HG03045 (cell line): Measurements from ENCODE around the gene SHISA3.

Experiments
- ATAC-seq: cut with Tn5 transposase; IDR thresholded peaks from one replicate; pipeline ENCODE4 v1.9.1; 2021; ENCODE audit warnings: mild to moderate bottlenecking, moderate library complexity; ENCODE audit not compliant: unreplicated experiment

Gene SHISA3

GRCh38 chr4:42391355-42391664, 6.0 kb upstream of the SHISA3 start:
- no peak for ATAC-seq

DNA sequence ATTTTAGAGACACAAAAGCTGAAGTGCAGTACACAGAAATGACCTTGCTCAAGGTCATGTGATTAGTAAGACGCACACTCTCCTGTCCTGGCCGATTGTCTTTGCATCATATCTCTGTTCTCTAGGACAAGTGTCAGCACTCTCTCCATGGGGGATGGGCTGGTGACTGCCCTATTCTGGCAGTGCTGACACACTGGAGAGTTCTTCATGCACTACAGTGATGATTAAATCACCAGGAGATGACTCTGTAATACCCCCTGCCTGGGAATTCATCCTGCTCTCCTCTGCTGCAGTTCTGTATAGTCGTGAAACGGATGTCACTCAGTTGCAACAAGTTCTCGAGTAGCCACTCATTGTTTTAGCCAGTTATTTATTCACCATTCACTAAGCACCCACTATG, 5.3 kb upstream of the SHISA3 start:
- no peak for ATAC-seq

GRCh38 chr4:42392436-42392835, 4.9 kb upstream of the SHISA3 start:
- ATAC-seq, result no peak

GRCh38 chr4:42395595-42395994, 1.7 kb upstream of the SHISA3 start:
- ATAC-seq, result no peak

DNA sequence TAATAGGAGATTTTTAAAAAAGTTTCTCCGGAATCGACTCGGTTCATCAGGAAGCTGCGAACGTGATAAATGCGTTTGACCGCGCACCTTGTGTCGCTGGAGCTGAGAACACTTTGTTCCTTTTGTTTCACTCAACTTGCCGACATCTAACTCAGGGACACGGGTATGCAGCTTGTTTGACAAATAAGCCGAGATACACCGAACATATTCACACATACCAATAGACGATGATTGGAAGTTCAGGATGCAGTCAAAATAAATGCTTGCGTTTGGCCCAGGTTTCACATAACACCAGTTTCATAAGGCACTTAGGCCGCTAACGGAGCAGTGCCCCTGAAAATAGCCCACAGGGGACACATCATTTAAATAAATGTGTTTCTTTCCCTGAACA, 932 bp upstream of the SHISA3 start:
- no peak for ATAC-seq

- ATAC-seq, result peak; percentile 35
Measured at GRCh38 chr4:42397635-42398170, 415 bp downstream of the SHISA3 start.

DNA sequence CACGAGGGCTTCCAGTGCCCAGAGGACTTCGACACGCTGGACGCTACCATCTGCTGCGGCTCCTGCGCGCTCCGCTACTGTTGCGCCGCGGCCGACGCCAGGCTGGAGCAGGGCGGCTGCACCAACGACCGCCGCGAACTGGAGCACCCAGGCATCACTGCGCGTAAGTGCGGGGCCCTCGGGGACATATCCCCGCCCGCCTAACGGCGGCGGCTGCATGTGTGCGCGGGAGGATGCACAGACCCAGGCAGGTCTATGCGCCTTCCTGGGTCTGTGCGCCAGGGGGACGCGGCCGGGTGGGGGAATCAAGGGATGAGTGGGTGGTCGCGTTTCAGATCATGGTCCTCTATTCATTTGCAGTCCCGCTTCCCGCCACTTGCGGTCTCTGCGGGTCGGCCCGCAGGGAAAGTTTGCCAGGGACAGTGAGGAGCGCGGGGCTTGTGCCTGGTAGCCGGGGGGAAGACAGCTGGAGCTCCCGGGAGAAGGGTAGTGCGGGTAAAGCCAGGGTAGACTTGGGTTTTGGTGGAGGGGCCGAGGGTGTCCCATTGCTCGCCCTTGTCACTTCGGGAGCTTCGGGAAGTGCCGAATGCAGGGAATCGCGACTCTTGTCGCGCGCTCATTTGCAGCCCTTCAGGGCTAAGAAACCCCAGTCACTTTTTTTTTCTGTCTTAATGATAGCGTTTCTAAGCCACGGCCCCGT, 1.0 kb downstream of the SHISA3 start:
- ATAC-seq, result peak; percentile 24

DNA sequence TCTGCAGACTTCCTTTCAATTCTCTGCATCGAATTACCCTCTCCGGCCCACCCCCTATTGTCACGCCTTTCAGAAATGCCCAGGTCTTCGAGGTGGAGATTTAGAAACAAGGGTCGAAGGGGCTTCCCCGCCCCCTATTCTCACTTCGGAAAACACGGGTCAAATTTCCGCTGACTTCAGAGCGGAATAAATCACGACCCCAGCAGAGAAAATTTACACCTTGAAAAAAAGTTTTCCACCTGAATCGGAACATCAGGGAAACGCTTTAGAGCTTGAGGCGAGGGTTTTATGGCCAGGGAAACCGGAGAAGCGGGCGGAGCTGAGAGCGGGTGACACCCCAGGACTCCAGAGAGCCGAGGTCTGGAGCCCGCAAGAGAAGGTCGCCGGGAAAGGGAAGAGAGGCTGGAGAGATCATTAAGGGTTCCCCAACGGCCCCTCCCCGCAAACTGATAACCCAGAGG, 1.6 kb downstream of the SHISA3 start:
- no peak for ATAC-seq

DNA sequence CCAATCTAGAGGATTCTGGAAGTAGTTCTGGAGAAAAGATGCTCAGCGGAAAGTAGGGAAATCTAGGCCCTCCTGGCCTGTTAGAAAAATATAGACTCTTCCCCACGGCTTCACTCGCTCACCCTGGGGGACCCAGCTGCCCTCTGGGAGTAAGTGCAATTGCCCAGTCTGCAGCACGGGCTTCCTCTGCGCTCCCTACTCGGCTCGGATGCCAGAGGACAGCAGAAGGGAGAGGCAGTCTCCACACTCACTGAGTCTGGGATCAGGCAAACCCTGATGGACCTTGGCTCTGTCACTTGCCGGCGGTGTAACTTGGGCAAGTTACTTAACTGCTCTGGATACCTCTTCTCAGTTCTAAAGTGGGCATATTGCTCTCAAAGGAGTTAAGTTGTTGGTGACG, 2.1 kb downstream of the SHISA3 start:
- no peak for ATAC-seq

DNA sequence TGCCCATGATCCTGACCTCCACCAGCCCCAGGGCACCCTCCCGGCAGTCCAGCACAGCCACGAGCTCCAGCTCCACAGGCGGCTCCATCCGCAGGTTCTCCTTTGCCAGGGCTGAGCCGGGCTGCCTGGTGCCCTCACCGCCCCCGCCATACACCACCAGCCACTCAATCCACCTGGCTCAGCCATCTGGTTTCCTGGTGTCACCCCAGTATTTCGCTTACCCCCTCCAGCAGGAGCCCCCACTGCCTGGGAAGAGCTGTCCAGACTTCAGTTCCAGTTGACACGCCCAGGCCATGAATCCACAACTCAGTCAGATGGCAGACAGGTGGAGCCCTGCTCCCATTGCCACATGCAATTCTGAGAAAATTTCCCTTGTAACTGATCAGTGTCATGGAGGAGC, 3.9 kb downstream of the SHISA3 start:
- no peak for ATAC-seq

- ATAC-seq, result no peak
Measured at GRCh38 chr4:42404001-42404400, 6.7 kb downstream of the SHISA3 start.

- ATAC-seq, result no peak
Measured at GRCh38 chr4:42410446-42410845, 13.2 kb downstream of the SHISA3 start.

- no peak for ATAC-seq
Measured at GRCh38 chr4:42411803-42412202, 14.5 kb downstream of the SHISA3 start.

DNA sequence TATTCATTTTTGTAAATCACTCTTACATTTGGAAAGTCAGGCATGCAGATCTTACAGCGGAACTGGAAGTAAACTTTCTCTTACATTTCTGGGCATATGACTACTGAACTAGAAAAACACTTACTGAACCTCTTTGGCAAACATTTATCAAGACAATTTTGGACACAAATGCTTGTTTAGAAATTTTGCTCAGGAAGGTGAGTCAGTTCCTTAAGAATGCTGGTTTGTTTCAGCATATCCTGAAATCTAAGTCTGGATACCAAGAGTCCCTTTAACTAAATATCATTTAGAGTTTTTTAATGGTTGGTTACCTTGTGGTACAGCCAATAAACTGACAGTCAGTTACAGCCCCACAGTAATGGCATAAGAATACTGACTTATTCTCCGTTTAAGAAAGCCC, 15.0 kb downstream of the SHISA3 start:
- no peak for ATAC-seq

- no peak for ATAC-seq
Measured at GRCh38 chr4:42415281-42415680, 18.0 kb downstream of the SHISA3 start.

DNA sequence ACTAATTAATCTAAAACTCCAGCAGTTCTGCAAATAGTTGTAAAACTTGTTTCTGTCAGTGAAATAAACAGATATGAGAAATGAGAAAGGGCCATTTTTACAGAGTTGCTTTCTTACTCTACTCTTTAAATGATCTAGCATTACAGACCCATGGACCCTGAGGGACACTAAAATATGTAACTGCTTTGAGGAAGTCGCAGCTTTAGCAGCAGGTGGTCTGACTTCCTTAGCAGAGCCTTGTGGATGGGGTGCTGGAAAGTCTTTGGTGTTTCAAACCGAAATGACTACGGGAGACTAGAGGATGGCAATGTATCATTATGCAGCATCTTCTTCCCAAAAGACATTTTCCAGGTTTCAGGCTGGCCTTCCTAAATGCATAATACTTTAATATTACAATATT, 18.7 kb downstream of the SHISA3 start:
- ATAC-seq, result no peak

DNA sequence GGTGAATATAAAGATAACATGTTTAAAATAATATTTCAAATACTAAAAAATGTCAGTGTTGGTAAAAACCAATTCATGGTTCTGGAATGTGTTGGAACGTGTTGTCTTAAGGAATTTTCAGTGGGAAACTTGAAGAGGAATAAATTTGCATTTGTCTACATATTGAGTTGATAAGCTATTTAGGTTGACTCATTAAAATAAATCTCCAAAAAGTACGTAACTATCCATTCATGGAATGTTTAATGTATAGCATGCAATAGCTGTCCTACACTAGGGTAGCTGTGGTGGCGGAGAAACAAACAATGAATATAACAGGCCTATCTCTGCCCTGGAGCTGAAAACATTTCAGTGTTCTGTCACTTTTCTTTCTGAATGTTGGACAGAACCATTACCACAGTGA, 20.3 kb downstream of the SHISA3 start:
- no peak for ATAC-seq

GRCh38 chr4:42420140-42420539, 22.9 kb downstream of the SHISA3 start:
- ATAC-seq, result no peak

DNA sequence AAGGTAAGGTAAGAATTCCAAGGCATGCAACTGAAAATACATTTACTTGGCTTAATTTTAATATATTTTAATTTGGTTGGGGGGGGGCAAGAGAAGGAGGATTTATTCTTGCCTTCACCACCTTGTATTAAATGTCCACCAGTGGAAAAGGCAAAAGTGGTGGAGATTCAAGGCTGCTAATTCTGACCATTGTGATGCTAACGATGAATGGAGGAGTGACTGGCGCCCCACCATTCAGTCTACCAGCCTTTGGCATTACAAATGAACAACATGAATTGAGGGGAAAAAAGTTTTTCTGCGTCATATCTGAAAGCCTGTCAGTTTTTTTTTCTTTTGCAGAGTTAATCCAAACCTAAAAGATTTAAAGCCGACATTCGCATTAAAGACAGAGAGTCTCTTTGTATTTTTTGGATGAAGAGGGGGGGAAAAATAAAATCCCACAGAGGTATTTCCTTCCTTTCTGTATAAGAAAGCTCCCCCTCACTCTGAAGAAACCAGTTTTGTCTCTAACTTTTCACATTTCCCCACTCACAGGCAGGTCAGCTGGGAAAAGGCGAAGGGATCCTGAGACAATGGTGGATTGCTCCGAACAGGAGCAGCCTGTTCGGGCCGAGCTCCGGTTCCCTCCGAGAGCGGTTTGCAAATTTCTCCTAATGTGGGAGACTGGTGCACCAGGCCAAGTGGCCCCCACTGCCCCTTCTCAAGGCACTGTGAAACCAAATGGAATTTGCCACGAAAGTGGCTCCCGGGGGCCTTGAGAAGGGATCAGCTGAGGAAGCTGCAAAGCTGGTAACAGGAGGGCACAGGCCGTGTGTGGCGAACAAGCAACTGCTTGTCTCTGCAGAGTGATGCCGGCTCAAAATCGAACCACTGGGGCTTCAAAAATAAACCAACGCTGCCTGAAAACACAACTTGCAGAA, 28.1 kb downstream of the SHISA3 start:
- ATAC-seq, result no peak

DNA sequence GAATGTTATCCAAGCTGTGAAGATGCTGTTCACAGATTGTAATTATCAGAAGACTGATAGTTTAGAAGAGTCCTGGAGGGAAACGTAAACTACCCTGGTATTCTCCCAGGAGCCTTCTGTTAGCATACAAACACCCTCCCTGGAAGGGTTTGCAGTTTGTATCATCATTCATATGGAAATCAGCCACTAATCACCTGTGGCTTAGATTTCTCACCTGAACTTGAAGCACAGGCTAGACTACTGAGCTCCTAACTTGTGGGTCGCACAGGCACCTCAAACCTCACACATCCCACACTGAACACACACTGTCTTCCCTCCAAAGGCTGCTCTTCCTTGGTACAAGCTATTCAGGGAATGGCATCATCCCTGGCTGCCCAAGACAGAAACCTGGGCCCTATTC, 30.7 kb downstream of the SHISA3 start:
- ATAC-seq, result no peak

- ATAC-seq, result no peak
Measured at GRCh38 chr4:42436928-42437565, 39.8 kb downstream of the SHISA3 start.

DNA sequence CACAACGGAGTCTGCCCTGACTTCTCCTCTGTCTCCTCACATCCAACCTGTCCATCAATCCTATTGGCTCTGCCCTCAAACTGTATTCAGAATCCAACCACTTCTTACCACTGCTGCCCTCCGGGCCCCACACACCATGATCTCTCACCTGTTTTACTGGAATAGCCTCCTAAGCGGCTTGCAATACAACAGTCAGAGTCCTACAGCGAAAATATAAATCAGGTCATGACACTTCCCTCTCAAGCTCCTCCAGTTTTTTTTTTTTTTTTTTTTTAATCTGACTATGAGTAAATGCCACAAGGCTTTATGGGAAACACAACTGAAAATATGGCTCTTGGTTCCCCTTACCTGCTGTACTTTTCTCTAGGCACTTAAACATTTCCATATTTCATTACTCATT, 42.8 kb downstream of the SHISA3 start:
- no peak for ATAC-seq
